SKM-1 (cell line): ENCODE measurements around the gene ECSCR.
"Not testable (repeated sequence)": the region's sequence is repeated elsewhere in the genome, so short reads cannot be mapped to it uniquely, and the experiment has no call there.

Source experiments
- DNase-seq: peaks from one replicate; lab custom pipeline; 2025; ENCODE audit not compliant: unreplicated experiment; lab: John Stamatoyannopoulos, UW

ECSCR gene

DNA sequence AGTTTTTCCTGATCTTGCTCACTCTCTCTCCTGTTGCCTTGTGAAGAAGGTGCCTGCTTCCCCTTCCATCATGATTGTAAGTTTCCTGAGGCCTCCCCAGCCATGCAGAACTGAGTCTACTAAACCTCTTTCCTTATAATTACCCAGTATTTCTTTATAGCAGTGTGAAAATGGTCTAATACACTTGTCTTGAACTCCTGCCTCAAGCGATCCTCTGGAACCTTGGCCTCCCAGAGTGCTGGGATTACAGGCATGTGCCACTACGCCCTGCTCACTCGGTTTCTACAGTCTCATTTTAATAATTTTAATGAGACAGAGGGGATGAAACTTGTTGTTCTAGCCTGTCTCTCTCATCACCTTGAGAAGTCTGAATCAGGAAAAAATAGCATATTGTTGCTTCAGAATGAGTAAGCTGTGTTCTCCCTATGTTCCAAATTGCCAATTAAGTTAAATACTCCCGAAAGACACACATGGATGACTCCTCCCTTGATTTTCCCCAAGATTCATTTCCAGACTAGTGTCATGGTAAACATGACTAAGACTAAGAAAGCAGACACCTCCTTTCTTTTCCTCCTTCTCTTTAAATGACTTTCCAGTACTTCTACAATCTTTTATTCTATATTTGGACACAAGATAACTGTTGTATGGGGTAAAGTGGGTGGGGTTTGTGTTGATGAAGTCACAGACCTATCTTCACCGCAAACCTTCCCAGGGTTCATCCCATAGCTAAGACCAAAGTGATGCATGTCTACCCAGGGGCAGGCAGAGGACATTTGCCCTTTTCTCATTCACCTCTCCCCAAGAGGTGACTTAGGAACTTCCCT, 15.4 kb downstream of the ECSCR start:
- DNase-seq = no peak

DNA sequence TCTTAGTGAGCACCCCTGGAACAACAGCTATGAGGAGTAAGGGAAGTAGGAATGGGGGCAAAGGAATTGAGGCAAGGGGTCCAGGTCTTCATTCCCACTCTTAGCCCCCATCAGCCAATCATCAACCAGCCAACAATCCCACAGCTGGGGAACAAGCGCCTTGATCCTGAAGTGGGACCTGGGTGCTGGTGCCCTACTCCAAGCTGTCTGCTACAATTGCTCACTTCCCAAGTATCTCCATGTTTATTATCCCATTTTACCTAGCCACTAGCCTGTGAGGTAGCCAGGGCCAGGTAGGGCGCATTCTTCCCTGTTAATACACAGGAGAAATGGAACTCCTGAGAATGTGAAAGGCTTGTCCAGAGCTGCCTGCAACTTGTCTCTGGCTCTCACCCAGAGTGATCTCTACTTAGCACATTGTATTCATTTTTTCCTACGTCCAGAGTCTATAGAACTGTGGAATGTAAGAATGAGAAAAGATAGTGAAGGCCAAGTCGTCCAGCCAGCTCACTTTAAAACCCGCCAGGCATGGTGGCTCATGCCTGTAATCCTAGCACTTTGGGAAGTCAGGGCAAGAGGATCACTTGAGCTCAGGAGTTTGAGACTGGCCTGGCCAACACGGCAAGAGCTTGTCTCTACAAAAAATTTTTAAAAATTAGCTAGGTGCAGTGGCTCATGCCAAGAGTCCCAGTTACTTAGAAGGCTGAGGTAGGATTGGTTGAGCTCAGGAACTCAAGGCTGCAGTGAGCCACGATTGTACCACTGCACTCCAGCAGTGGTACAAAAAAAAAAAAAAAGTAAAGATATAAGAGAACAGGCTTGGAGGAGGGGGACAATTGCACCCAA, 17.0 kb downstream of the ECSCR start:
- DNase-seq = no peak

DNA sequence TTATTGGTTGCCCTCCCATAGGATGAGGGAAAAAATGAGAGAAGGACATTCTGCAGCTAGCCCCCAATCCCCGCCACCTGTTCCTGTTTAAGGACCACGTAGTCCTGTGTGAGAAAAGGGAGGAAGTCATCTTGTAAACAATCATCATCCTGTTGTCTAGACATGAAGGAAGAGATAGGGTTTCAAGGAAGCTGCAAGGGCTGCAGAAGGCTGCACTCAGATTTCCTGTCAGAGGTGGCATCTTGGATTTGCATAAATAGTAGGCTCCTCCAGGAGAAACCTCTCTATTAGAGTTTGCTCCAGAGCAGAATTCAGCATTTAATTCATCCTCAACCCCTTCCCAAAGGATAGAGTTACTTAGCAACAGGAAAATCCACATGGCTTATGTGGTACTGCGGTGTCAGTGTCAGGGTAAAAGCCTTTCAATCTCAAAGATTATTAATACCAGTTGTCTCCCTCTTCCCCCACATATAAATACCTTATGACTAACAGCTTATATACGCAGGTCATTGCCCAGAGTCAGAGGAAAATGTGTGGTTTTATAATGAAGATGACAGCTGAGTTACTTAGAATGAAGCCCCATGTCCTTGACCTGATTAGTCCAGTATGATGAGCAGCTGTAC, 18.6 kb downstream of the ECSCR start:
- no peak for DNase-seq

DNA sequence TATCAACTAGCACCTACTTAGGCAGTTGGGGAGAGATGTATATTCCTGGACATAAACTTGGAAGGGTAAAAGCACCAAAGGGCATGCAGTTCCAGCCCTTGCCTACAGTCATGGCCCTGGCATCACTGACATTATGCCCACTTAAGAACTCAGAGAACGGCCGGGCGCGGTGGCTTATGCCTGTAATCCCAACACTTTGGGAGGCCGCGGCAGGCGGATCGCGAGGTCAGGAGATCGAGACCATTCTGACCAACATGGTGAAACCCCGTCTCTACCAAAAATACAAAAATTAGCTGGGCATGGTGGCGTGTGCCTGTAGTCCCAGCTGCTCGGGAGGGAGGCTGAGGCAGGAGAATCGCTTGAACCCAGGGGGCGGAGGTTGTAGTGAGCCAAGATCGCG, 22.1 kb downstream of the ECSCR start:
- not testable (repeated sequence) for DNase-seq

DNA sequence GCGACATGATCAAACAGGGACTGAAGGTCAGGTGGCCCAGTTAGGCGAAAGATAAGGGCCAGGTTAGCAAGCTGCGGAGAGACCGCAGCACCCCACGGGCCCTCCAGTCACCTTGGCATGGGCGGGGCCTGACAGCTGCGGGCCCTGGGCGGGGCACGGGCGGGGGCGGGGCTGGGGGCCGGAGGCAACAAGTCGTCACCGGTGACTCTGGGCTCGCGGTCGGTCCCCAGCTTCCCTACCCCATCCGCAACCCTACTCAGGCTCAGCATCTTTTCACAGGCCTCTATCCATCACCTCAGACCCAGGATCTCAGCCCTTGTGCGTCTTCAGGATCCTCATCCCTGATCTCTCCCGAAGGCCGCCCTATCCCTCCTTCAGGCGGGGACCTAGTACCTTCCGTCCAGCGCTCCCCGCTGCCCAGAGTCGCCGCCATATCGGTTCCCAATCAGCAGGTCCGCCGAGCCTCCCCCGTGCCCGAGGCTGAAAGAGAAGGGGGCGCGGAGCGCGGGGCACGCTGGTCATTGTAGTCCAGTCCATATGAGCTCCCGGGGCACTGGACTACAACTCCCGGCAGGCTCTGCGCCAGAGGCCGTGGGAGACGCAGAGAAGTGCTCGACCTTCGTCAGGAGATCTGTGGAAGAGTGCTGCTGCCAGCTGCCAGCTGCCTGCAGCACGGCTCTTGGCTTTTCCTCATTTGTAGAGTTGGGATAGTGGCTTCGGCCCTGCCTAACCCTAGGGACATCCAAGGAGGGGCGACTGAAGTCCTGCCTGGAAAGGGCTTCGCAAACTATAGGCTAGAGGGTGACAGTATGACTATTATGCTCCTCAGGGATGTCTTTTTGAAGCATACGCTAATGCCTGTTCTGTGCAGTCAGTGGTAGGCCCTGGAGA, 23.3 kb downstream of the ECSCR start, which contains the start of gene DNAJC18:
Gene DNAJC18 (minus strand): TSS at position 513 of the 891 bp plus-strand sequence. CDS start 80 bp downstream, at position 433.
- DNase-seq = peak; percentile 60

DNA sequence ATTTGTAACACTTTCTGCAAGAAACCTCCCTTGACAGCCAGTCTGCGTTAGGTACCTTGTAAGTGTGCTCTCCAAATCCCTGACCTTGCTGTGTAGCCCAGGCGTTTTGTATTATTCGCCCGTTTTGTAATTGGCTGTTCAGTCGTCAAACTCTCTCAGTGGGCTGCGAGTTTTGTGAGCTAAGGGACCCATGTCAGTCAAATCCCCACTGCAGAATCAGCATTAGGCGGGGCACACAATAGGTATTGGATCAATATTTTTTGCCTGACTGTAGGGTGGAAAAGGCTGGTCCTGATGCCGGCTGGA, 23.9 kb downstream of the ECSCR start:
- no peak for DNase-seq

DNA sequence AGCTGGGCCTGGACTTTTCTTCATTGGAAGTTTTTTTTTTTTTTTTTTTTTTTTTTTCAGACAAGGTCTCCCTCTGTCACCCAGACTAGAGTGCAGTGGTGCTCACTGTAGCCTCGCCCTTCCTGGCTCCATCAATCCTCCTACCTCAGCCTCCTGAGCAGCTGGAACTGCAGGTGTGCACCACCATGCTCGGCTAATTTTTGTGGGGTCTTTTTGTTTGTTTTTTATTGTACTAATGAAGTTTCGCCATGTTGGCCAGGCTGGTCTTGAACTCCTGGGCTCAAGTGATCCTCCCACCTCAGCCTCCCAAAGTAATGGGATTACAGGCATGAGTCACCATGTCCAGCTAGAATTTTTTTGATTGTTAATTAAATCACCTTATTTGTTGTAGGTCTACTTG, 26.9 kb downstream of the ECSCR start:
- DNase-seq = no peak

DNA sequence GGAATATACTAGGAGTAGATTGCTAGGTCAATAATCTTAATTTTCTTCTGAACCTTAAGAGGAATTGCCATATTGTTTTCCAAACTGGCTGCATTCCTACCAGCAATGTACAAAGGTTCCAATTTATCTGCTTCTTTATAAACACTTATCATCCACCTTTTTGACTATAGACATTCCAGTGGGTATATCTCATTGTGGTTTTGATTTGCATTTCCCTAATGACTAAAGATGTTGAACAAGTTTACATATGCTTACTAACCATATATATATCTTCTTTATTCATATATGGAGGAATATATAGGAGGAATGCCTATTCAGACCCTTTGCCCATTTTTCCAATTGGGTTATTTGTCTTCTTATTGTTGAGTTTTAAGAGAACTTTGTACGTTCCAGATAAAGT, 30.8 kb downstream of the ECSCR start:
- no peak for DNase-seq

DNA sequence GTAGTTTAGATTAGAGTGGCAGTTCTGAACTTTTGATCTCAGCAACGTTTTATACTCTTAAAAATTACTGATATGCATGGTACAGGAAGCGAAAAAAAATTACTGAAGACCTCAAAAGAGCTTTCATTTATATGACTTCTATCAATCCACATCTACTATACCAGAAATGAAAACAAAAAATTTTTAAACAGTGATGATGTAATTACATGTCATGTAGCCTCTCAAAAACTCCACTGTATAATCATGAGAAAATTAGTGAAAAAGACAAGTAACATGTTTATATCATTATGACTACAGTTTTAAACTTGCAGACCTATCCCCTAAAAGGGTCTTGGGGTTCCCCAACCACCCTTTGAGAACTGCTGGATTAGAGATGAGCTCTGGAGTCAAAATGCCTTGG, 32.5 kb downstream of the ECSCR start:
- DNase-seq = no peak

DNA sequence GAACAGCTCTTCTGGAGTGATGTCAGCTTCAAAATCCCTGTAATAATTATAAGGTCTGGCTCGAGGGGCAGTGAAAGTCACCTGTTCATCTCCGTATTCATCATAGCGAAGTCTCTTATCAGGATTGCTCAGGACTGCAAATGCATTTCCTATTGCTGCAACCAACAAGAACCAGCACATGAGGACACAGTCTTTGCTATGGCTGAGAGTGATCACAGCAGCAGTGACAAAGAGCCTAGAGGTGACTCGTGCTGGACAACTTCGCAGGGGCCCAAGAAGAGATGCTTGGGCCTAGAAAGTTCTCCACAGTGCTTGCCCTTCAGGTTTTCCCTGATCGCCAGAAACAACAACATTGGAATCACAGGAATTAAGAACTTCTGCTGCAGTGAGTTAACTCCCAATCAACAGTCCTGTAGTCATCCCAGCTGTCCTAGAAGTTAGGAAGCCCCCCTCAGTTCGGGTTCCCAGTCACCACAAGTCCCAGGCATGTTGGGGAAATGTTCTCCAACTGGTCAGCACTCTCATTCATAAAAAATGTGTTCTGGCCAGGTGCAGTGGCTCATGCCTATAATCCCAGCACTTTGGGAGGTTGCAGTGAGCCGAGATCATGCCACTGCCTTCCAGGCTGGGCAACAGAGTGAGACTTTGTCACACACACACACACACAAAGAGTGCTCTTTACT, 36.2 kb downstream of the ECSCR start:
- no peak for DNase-seq

DNA sequence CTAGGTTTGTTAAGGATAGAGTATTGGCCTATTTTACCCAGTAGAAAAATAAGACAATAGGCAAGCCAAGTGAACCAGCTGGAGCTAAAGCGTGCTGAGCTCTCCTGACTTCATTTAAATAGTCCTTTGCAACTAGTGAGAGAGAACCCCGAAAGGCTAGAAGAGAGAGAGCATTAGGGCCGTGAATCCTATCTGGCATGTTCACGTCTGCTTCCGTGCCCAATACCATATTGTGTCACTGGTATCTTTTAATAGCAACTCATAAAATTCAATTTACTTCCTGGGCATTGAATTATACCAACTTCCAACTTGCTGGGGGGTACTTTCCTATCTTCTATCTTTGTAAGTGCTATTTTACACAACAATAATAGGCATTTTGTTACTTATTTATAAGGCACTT, 37.0 kb downstream of the ECSCR start:
- DNase-seq = no peak

DNA sequence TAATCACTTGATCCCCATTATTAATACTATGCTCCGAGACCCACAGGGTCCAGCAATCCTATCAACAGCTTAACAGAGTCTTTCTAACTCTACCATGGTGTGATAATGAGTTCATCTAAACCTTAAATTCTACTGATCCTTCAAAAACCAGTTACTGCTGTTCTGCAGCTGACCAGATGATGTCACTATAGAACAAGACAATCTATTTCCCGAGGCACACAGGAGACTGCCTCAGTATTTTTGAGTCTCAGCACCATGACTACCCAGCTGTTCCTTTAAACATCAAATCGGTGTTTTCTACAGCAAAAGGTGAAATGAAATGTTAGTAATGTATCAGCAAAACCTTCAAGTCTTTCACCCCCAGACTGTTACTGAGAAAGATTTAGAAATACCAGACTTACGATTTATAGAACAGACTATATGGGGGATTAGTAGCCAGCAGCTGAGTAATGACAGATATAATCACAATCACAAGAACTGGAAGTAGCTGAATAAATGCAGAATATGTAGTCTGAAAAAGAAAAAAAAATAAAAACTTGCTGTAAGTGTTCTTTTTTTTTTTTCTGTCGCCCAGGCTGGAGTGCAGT, 40.1 kb downstream of the ECSCR start:
- DNase-seq = peak; percentile 66

DNA sequence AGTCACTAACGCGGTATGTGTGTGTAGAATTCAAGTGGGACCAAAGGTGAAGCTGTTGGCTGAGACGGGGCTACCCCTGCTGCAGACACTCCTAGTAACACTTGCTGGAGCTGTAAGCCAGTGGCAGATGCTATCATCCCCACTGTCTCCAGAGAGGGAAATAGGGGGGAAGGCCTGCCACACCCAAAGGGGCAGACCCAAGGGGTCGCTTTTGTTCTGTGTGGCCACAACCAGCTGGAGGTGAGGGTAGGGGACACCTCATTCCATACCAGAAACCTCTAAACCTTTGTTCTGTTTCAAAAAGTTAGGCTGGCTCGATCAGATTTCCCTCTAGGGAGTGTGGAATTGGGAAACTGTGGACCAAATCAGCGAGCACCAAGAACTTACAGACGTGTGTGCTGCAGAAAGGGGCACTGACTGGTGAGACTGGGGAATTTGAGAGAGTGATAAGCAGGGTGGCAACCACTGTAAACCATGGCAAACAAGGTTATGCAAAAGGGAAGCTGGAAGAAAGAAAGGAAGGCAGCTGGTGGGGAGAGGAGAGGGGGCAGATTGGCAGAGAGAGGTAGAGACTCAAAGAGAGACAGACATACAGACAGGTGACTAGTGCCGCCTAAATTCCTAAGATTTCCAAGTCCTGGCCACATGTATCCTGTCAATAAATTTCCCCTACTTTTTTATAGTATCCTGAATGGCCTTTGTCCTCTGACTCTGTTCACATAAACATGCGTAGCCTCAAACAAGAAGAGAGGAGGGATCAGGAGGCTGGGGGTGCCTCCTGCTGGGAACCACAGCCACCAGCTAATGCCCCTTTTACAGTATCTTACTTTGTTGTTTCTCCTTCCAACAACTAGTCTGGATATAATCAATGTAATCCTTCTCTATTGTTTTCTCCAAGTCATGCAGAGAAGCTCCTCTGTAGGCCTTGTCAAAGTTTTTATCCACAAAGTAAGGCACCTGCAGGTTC, 43.0 kb downstream of the ECSCR start:
- DNase-seq = no peak

DNA sequence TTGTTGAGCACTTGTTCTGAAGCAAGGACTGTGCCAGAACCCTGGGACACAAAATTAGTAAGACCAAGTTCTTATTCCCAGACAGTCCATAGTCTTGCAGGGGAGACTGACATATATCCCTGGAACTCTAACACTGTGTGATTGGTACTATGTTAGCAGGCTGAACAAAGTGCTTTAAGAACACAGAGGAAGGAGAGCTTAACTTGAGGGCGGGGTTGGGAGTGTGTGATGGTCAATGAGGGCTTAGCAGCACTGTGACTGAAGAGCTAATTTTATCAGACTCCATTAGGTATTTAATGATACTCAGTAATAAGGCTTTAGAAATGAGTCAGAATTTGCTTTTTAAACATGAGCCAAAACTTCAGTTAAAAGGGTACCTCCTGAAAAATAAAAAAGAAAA, 43.8 kb downstream of the ECSCR start:
- DNase-seq = no peak

DNA sequence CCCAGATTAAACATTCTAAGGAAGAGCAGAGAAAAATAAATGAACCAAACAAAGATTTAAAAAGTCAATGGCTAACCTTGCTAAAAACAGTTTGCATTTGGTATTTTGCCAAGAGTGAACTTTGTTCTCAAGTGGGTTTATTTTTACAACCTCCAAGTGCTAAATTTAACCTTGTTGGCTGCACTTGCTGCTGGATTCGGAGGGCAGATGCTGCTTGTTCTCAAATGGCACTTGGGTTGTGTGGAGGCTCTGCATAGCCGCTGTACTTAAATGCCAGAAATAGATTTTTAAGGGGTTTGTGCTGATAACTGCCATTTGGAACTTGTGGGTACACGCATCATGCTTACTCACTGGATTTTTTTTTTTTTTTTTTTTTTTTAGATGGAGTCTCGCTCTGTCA, 45.3 kb downstream of the ECSCR start:
- DNase-seq = no peak

DNA sequence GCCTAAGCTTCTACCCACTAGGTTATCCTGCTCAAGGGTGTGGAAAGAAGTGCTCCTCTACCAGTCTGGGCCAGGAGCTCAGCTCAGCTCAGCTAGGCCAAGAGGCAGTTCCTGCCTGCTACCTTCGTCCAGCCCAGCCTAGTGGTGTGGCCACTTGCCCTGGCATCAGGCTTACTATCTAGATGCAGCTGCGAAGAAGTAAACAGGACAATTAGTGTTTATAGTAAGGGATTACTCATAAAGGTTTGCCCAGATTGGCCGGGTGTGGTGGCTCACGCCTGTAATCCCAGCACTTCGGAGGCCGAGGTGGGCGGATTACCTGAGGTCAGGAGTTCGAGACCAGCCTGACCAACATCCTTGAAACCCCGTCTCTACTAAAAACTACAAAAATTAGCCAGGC, 45.9 kb downstream of the ECSCR start:
- DNase-seq = no peak

DNA sequence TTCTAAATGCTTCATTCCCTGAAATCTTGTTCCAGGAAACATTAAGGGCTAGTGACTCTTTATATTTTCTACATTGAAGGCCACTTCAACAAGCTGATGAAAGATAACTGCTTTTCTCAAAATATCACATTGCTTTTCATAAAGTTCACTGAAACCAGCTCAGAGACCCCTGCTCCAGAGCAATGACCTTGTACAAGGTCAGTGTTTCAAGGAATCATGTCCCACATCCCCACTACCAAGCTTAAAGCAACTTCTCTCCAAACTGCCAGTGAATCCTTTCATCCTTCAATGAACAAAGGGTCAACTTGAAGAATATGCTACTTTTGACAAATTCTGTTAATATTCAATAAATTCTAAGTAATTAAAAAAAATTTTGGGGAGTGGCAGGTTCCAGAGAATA, 46.7 kb downstream of the ECSCR start:
- no peak for DNase-seq

DNA sequence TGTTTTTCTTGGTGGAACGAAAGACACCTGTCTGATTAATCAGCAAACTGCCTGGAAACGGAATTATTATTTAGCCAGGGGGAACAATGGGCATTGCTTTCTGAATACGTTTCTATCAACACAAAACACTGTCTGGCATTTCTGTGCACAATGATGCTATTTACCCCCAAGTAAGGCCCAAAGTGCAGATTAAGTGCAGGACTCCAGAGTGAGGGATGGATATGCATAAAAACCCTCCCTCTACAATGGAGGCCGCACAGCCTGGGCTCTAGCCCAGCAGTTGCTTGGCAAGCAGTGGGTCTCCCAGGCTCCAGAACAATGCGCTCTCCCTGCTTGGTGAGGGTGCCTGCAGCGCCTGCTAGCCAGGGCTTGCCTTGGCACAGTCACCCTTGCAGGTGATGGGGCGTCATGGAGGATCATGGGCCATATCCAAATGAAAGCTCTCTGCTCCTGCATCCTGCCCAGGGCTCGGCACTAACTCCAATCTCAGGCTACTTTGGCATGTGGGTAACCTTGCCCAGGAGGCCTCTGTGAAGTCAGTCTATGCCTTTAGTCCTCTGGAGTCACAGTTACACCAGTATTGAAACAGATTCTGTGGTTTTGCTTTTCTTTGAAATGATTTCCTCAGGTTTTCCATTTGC, 47.2 kb downstream of the ECSCR start:
- DNase-seq = no peak
